GM18520 (cell line): ENCODE data around the gene KEAP1.

Experiments used
- ATAC-seq: cut with Tn5 transposase; IDR thresholded peaks from one replicate; pipeline ENCODE4 v1.9.1; 2021; ENCODE audit not compliant: unreplicated experiment

The KEAP1 gene

GRCh38 chr19:10452726-10453618 lies 50.2 kb downstream of the KEAP1 start:
- no peak for ATAC-seq

DNA sequence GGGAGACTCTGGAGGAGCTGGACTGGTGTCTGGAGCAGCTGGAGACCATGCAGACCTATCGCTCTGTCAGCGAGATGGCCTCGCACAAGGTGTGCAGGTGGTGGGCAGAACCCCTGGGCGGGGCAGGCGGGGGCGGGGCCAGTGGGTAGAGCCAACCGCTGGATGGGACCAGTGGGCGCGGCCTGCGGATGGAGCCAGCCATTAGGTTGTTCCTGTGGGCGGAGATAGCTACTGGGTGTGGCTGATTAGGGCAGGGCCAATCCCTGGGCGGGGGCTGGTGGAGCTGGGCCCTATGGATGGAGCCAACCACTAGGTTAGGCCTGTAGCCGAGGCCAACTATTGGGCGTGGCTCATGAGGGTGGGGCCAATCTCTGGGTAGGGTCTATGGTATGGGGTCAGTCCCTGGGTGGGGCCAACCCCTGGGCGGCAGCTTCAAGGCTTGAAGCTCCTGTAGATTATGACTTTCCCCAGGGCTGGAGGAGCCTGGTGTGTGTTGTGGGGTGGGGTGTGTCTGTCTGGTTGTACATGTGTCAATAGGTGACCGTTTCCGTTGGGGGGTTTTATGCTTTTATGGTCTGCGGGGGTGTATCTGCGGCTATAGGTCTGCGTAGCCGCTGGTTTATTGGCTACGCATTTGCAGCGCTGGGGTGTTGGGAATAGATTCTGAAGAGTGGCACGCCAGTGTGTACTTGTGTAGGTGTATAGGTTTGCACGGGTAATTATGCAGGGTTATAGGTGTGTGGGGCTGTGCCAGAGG lies 52.1 kb downstream of the KEAP1 start:
- ATAC-seq, result no peak

DNA sequence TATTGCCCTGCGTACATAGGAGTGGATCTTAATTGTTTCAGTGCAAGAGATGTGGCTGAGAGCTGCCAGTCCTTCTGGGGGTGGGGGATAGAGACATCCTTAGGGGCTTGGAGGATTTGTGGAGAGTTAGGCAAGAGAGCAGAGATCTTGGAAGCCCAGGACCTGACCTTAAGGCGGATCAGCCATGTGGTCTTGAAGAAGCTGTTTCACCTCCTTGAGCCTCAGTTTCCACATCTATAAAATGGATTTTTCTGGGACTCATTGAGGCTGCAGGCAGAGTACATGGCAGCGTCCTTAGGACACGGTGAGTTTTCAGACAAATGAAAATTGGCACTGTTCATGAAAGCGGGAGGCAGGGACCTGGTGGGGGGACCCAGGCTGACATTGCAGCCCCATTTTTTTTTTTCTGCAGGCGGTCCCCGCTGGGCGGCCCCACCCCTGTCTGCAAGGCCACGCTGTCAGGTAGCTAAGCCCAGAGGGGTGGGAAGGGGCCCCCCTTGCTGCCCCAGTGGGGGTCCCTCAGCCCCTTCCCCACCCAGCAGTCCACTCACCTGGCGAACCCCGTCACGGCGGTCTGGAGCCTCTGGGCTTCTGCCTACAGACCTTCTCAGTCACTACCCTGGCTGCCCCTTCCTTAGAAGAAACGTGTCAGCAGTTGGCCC lies 52.8 kb downstream of the KEAP1 start:
- no peak for ATAC-seq

DNA sequence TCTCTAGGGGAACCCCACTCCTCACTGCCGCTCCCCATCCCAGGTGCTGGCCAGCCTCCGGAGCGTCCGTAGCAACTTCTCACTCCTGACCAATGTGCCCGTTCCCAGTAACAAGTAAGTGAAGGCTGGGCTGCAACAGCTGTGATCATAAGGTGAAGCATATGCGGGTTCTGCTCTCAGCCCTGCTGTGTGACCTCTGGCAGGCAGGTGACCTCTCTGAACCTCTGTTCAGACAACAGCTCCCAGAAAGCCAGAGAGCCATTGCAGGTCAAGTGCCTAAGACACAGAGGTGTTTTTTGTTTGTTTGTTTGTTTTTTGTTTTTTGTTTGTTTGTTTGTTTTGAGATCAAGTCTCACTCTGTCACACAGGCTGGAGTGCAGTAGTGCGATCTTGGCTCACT lies 54.1 kb downstream of the KEAP1 start:
- no peak for ATAC-seq

GRCh38 chr19:10442698-10443097 lies 60.5 kb downstream of the KEAP1 start:
- ATAC-seq, result no peak

- no peak for ATAC-seq
Observed at GRCh38 chr19:10439588-10439987, 63.6 kb downstream of the KEAP1 start.
